GM08714 (cell line): ENCODE data around the gene HLCS.

ENCODE experiments used
- H3K4me3 ChIP-seq: fragments of 200-500 bp; sonication (Bioruptor generic); 2 replicates; pipeline ENCODE4 v1.5.1; 2014; ENCODE audit warnings: mild to moderate bottlenecking, low read length, inconsistent platforms
- ZNF274 ChIP-seq: IDR thresholded peaks from 2 replicates; pipeline ENCODE4 v1.6.1; 2012; ENCODE audit warnings: mild to moderate bottlenecking, low read depth, low read length

The HLCS gene

GRCh38 chr21:36803816-36804439 lies 162.5 kb downstream of the HLCS start:
- no peak for TF ChIP-seq ZNF274
- H3K4me3 ChIP-seq = no peak overlapping the region

GRCh38 chr21:36803051-36803645 lies 163.3 kb downstream of the HLCS start:
- no peak overlapping the region for H3K4me3 ChIP-seq
- TF ChIP-seq ZNF274 = no peak

- H3K4me3 ChIP-seq = no peak overlapping the region
- no peak for TF ChIP-seq ZNF274
Observed at GRCh38 chr21:36800734-36801133, 165.7 kb downstream of the HLCS start.

GRCh38 chr21:36799869-36800268 lies 166.6 kb downstream of the HLCS start:
- TF ChIP-seq ZNF274 = no peak
- no peak overlapping the region for H3K4me3 ChIP-seq

GRCh38 chr21:36798491-36798890 lies 168.0 kb downstream of the HLCS start:
- no peak overlapping the region for H3K4me3 ChIP-seq
- TF ChIP-seq ZNF274 = no peak

- no peak overlapping the region for H3K4me3 ChIP-seq
- no peak for TF ChIP-seq ZNF274
Observed at GRCh38 chr21:36796070-36796469, 170.4 kb downstream of the HLCS start.

GRCh38 chr21:36792505-36792967 lies 173.9 kb downstream of the HLCS start:
- TF ChIP-seq ZNF274 = no peak
- H3K4me3 ChIP-seq = no peak overlapping the region

- H3K4me3 ChIP-seq = no peak overlapping the region
- TF ChIP-seq ZNF274 = no peak
Observed at GRCh38 chr21:36791695-36792470, 174.6 kb downstream of the HLCS start.

GRCh38 chr21:36791180-36791579 lies 175.3 kb downstream of the HLCS start:
- H3K4me3 ChIP-seq = no peak overlapping the region
- TF ChIP-seq ZNF274 = no peak

GRCh38 chr21:36790616-36791015 lies 175.9 kb downstream of the HLCS start:
- H3K4me3 ChIP-seq = no peak overlapping the region
- no peak for TF ChIP-seq ZNF274

GRCh38 chr21:36788120-36788638 lies 178.3 kb downstream of the HLCS start:
- TF ChIP-seq ZNF274 = no peak
- no peak overlapping the region for H3K4me3 ChIP-seq

GRCh38 chr21:36786186-36786585 lies 180.3 kb downstream of the HLCS start:
- no peak overlapping the region for H3K4me3 ChIP-seq
- TF ChIP-seq ZNF274 = no peak

- H3K4me3 ChIP-seq = no peak overlapping the region
- no peak for TF ChIP-seq ZNF274
Observed at GRCh38 chr21:36785615-36786014, 180.9 kb downstream of the HLCS start.

- H3K4me3 ChIP-seq = no peak overlapping the region
- TF ChIP-seq ZNF274 = no peak
Observed at GRCh38 chr21:36784947-36785346, 181.5 kb downstream of the HLCS start.
